ENCODE measurements around the gene RAB31. TPM values are rescaled to one million over a fixed set of nuclear protein-coding genes. Genes with fewer than 3 reads are reported as not detected.

RAB31 gene
- total RNA-seq, 1 experiment from 2014 or later: 6.1 TPM

GRCh38 chr18:9911226-9911625, 203.1 kb downstream of the RAB31 start:
- H3K27ac ChIP-seq (ENCODE audit: low read depth, low read length, poor library complexity, severe bottlenecking): no peak overlapping the region
- H3K4me1 ChIP-seq (ENCODE audit: insufficient read depth, low read length, poor library complexity, severe bottlenecking): peaks cover 8% of the 10 kb centered on the region
- no TSS peak for BruUV-seq (replicated peaks)
- ChIA-PET POLR2A (ENCODE audit: low non-redundant PET) (no interaction called here), CTCF (no interaction called here)
- DNase-seq (ENCODE audit: low spot score): no peak
- H3K36me3 ChIP-seq (ENCODE audit: insufficient read depth, low read length, poor library complexity, severe bottlenecking): no peaks in the 10 kb centered on the region
- no peaks in the 10 kb centered on the region for H3K9me3 ChIP-seq (ENCODE audit: low read depth, low read length, poor library complexity, severe bottlenecking)
- no peaks in the 10 kb centered on the region for H3K27me3 ChIP-seq (replicated peaks; ENCODE audit: insufficient read depth, low read depth, low read length, poor library complexity)
- TF ChIP-seq, protein P1, sequence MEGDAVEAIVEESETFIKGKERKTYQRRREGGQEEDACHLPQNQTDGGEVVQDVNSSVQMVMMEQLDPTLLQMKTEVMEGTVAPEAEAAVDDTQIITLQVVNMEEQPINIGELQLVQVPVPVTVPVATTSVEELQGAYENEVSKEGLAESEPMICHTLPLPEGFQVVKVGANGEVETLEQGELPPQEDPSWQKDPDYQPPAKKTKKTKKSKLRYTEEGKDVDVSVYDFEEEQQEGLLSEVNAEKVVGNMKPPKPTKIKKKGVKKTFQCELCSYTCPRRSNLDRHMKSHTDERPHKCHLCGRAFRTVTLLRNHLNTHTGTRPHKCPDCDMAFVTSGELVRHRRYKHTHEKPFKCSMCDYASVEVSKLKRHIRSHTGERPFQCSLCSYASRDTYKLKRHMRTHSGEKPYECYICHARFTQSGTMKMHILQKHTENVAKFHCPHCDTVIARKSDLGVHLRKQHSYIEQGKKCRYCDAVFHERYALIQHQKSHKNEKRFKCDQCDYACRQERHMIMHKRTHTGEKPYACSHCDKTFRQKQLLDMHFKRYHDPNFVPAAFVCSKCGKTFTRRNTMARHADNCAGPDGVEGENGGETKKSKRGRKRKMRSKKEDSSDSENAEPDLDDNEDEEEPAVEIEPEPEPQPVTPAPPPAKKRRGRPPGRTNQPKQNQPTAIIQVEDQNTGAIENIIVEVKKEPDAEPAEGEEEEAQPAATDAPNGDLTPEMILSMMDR (conservative IDR thresholded peaks at IDR 0.05; ENCODE audit: low read depth, low read length): no peak
- intact Hi-C loops (cut with micrococcal nuclease; ENCODE audit: unreplicated experiment): no loop called here
- H3K4me3 ChIP-seq (ENCODE audit: low read depth, low read length, poor library complexity, severe bottlenecking): no peak overlapping the region

Other genes starting within 250 kb of the RAB31 start
- gene RALBP1, start 232.8 kb upstream of the RAB31 start, total RNA-seq (2021): 53.5 and 57.8 TPM in 2 replicates
- gene PPP4R1, start 93.7 kb upstream of the RAB31 start, total RNA-seq (2021): 65.2 and 67.4 TPM in 2 replicates
- gene TXNDC2, start 177.7 kb downstream of the RAB31 start, total RNA-seq (2021): 0.13 and 0.42 TPM in 2 replicates
- gene VAPA, start 205.7 kb downstream of the RAB31 start, total RNA-seq (2021): 185 and 204 TPM in 2 replicates